Stimulated activated CD4-positive, alpha-beta T cell treated with anti-CD3 and anti-CD28 coated beads, Interleukin-1b, Interleukin-23, amount 100 ng/mL, for 4 hours (primary cell): ENCODE data around the gene CDHR2.

ENCODE experiments used
- DNase-seq, 2 donors: peaks; one replicate each; pipeline ENCODE4 v3.0.0-alpha.2; 2020; ENCODE audit warnings: low read depth in 2 of 2

CDHR2 gene, protein sequence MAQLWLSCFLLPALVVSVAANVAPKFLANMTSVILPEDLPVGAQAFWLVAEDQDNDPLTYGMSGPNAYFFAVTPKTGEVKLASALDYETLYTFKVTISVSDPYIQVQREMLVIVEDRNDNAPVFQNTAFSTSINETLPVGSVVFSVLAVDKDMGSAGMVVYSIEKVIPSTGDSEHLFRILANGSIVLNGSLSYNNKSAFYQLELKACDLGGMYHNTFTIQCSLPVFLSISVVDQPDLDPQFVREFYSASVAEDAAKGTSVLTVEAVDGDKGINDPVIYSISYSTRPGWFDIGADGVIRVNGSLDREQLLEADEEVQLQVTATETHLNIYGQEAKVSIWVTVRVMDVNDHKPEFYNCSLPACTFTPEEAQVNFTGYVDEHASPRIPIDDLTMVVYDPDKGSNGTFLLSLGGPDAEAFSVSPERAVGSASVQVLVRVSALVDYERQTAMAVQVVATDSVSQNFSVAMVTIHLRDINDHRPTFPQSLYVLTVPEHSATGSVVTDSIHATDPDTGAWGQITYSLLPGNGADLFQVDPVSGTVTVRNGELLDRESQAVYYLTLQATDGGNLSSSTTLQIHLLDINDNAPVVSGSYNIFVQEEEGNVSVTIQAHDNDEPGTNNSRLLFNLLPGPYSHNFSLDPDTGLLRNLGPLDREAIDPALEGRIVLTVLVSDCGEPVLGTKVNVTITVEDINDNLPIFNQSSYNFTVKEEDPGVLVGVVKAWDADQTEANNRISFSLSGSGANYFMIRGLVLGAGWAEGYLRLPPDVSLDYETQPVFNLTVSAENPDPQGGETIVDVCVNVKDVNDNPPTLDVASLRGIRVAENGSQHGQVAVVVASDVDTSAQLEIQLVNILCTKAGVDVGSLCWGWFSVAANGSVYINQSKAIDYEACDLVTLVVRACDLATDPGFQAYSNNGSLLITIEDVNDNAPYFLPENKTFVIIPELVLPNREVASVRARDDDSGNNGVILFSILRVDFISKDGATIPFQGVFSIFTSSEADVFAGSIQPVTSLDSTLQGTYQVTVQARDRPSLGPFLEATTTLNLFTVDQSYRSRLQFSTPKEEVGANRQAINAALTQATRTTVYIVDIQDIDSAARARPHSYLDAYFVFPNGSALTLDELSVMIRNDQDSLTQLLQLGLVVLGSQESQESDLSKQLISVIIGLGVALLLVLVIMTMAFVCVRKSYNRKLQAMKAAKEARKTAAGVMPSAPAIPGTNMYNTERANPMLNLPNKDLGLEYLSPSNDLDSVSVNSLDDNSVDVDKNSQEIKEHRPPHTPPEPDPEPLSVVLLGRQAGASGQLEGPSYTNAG (N-terminal part only)

GRCh38 chr5:176548967-176549444 lies at the start of gene CDHR2:
TSS of gene CDHR2 (plus strand) at chr5:176549342. CDS start at chr5:176565353, 16,011 bp downstream.
- DNase-seq, result no peak

DNA sequence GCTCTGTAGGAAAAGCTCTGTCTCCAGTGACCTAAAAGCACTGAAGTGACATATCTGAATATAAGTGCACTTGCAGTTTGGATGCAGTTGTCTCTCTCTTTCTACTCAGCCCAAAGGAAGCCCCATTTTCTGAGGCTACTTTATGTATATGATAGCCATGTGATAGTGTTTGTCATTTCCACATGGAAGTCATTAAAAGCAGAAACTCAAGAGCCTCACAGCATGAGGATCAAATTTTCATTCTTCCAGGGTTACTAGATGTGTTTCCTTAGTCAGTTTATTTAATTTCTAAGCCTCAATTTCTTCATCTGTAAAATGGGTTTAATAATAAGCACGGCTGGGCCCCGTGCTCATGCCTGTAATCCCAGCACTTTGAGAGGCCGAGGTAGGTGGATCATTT lies 48.6 kb upstream of the CDHR2 start:
- no peak for DNase-seq

DNA sequence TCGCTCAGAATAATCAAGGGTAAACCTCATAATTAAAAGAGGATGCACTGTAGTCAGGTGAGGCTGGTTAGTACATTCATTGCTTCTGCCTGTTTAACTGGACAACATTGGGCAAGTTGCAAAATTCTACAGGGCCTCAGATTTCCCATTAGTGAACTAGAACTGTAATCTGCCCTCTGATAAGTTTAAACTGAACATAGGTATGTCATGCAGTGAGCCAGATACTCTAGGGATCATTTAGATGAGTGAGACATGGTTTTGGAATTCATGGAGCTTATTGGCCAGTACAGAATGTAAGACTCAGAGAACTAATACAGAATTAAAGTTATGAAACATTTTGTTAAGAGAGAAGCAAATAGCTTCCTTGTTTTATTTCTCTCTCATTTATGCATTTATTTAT lies 47.8 kb upstream of the CDHR2 start:
- no peak for DNase-seq

GRCh38 chr5:176503496-176503895 lies 45.6 kb upstream of the CDHR2 start:
- DNase-seq, result no peak

GRCh38 chr5:176507911-176508310 lies 41.2 kb upstream of the CDHR2 start:
- no peak for DNase-seq

DNA sequence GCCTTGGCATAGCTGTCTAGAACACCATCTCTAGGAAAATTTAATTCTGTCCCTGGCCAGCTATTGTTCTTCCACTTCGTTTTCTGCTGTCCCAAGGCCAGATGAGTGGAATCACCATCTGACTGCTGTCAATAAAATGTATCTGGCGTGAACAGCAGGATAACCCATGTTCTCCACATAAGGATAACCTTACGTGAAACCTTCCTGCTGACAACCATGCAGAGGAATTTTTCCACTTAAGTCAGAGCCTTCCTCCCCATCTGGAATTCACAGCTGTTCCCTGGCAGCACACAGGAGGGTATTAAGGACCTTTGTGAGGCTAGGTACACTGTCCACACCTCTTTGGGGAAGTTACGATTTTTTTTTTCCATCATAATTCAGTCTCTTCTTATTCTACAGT lies 40.5 kb upstream of the CDHR2 start:
- DNase-seq, result no peak

DNA sequence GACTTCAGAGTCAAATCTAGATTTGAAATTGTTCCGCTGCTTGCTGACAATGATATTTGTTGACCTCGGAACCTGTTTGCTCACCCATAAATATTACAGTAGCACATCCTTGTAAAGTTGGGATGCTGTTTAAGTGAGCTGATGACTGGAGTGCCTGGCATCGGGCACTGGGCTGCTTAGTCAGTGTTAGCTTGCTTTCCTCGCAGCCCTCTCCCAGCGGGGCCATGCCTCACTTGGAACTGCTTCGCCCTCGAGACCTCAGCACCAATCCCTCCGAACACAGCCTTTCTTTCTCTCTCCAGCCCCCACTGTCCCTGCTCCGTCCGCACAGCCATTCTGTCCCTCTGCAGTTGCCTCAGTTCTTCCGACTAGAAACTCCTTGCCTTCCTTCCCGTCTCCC lies 35.4 kb upstream of the CDHR2 start:
- no peak for DNase-seq

- DNase-seq, result no peak
Measured at GRCh38 chr5:176514244-176514950, 34.7 kb upstream of the CDHR2 start.

- no peak for DNase-seq
Measured at GRCh38 chr5:176515396-176515795, 33.7 kb upstream of the CDHR2 start.

DNA sequence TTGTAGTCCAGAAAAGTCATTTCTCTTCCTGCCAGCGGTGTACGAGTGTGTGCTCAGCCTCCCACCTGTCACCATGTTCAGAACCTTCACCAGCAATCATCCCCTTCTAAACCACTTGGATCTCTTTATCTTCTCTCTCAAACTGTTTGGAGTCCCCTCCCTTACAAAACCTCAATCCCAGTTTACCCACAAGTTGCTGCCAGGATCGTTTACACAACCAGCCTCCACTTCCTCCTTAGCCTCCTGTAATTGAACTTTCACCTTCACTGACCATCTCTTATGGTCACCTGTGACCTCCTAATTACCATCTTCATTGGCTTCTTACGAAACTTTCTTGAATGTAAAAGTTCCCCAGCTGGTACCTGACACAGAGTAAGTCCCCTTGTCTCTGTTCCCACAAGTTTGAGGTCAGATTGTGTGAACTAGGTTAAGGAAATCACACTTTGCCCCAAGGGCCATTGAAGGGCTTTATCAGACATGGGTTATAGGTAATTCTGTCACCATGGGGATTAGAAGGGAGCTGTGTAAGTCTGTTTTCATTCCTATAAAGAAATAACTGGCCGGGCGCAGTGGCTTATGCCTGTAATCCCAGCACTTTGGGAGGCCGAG lies 32.0 kb upstream of the CDHR2 start:
- no peak for DNase-seq

DNA sequence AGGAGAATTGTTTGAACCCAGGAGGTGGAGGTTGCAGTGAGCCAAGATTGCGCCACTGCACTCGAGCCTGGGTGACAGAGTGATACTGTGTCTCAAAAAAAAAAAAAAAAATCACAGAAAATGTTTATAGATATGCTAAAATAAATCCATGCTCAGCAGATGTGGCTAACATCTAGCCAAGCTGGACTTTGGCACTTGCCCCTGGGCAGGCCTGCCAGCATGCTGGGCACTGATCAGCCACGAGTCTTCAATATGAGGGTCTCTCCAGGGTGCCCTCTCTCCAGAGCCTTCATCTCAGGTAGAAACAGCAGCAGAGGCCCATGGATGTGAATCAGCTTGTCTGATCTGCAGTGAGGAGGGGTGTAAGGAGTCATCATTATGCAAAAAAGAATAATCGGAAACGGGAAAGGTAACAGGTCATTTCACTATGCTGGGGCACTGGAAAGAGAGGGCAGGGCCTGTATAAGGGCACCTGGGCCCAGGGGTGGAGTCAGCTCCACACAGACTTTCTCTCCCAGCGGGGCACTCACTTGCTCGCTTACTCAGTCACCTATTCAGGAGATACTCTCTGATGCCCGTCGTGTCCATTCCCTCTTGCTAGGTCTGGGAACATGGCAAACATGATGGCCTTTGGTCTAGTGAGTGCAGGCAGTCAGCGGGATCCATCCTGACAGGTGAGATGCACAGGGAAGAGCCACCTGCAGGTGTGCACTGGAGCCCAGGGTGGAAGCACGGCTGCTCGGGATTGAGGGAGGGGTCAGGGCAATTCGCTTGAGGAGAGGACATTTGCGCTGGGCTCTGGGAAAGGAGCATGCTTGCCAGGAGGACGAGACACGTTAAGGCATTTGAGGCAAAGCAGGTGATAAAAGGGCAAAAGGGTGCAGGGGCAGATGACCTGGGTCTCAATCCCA lies 29.1 kb upstream of the CDHR2 start:
- no peak for DNase-seq

- no peak for DNase-seq
Measured at GRCh38 chr5:176521286-176521685, 27.9 kb upstream of the CDHR2 start.

GRCh38 chr5:176521699-176522263 lies 27.4 kb upstream of the CDHR2 start:
- no peak for DNase-seq

DNA sequence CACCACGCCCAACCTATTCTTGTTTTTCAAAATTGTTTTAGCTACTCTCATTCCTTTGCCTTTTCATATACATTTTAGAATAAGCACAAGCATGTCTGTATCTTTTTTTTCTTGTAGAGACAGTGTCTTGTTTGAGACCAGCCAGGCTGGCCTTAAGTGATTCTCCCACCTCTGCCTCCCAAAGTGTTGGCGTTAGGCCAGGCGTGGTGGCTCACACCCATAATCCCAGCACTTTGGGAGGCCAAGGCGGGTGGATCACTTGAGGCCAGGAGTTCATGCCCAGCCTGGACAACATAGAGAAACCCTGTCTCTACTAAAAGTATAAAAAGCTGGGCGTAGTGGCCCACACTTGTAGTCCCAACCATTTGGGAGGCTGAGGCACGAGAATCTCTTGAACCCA lies 25.0 kb upstream of the CDHR2 start:
- DNase-seq, result no peak

DNA sequence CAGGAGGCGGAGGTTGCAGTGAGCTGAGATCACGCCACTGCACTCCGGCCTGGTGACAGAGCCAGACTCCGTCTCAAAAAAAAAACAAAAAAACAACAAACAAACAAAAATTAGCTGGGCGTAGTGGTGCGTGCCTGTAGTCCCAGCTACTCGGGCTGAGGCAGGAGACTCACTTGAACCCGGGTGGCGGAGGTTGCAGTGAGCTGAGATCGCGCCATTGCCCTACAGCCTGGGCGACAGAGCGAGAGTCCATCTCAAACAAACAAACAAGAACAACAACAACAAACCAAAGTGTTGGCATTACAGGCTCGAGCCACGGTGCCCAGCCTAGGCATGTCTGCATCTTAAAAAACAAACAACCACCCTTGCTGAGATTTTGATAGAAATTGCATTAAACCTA lies 24.2 kb upstream of the CDHR2 start:
- no peak for DNase-seq

DNA sequence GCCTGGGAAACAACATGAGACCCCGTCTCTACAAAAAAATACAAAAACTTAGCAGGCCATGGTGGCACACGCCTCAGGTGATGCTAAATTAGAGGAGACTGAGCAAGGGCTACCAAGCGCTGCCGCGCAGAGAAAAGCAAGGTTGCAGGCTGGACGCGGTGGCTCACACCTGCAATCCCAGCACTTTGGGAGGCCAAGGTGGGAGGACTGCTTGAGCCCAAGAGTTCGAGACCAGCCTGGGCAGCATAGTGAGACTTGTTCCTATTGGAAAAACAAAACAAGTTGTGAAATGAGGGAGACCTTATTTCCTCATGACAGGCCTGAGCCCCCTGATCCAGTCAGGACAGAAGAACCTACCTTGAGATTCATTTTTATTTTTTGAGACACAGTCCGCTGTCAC lies 23.5 kb upstream of the CDHR2 start:
- DNase-seq, result no peak

GRCh38 chr5:176526462-176526861 lies 22.7 kb upstream of the CDHR2 start:
- no peak for DNase-seq

GRCh38 chr5:176527246-176528222 lies 21.6 kb upstream of the CDHR2 start:
- no peak for DNase-seq
